Endothelial cell of umbilical vein (primary cell): ENCODE data around the gene HDDC2. TPM values are rescaled to one million over a fixed set of nuclear protein-coding genes. Genes with fewer than 3 reads are reported as not detected.

Experiments used
- BruUV-seq: library from RNA; stranded (reverse); fragments of 400-500 nt; replicated peaks from 2 replicates; lab custom pipeline; 2021; lab: Mats Ljungman, UMichigan
- CTCF ChIA-PET: fragments of 300-600, 350-600 bp; sonication (Branson Sonifier 250); formaldehyde crosslinking; loops from one replicate; lab custom pipeline; 2021; ENCODE audit warnings: antibody characterized with exemption, inconsistent platforms; lab: Charles Lee
- POLR2A ChIA-PET: fragments of 300-600, 350-600 bp; sonication (Branson Sonifier 250); formaldehyde crosslinking; loops from one replicate; lab custom pipeline; 2021; ENCODE audit warnings: antibody characterized with exemption, inconsistent platforms; lab: Charles Lee
- DNase-seq: peaks from one replicate; pipeline ENCODE4 v3.0.0-alpha.2; 2011; ENCODE audit warnings: low read depth, low spot score
- FAIRE-seq: peaks from 2 replicates; lab custom pipeline; 2011; peaks lifted over from hg19 to GRCh38; lab: Jason Lieb, UNC
- H2AFZ ChIP-seq: 2 replicates; pipeline ENCODE4 v1.6.0; 2012; ENCODE audit warnings: low read depth, low read length, control low read depth, inconsistent platforms
- H3K27ac ChIP-seq: 2 replicates; pipeline ENCODE4 v1.5.1; 2011; ENCODE audit warnings: low read depth, mild to moderate bottlenecking, control low read depth, low read length, moderate library complexity; ENCODE audit not compliant: insufficient read depth
- H3K27me3 ChIP-seq, 2 experiments: 2 replicates each; pipeline versions ENCODE4 v1.6.0 to v1.6.1; 2011; ENCODE audit warnings: low read length in 2 of 2, mixed read lengths in 1 of 2; ENCODE audit not compliant: control insufficient read depth in 2 of 2, insufficient read depth in 2 of 2
- H3K36me3 ChIP-seq, 2 experiments: 2 replicates in 1 of 2; 3 replicates in 1 of 2; pipeline ENCODE4 v1.5.1; 2011; ENCODE audit warnings: low read length in 2 of 2, mild to moderate bottlenecking in 1 of 2, moderate library complexity in 1 of 2; ENCODE audit not compliant: control insufficient read depth in 2 of 2, insufficient read depth in 2 of 2; ENCODE audit errors: extremely low read depth in 1 of 2
- H3K4me1 ChIP-seq: 3 replicates; pipeline ENCODE4 v1.5.1; 2011; ENCODE audit warnings: mild to moderate bottlenecking, low read length; ENCODE audit not compliant: control insufficient read depth, insufficient read depth; ENCODE audit errors: extremely low read depth
- H3K4me2 ChIP-seq: 2 replicates; pipeline ENCODE4 v1.6.1; 2011; ENCODE audit warnings: low read length, control low read depth, mixed read lengths; ENCODE audit not compliant: insufficient read depth
- H3K4me3 ChIP-seq, 3 experiments: fragments of 200-600 bp in 1 of 3; sonication (generic), shearing (Covaris generic) in 1 of 3; replicated peaks in 1 of 3; 2 replicates each; pipeline ENCODE4 v1.5.1; 2011 to 2016; ENCODE audit warnings: control low read depth in 3 of 3, low read length in 3 of 3, mild to moderate bottlenecking in 2 of 3, inconsistent platforms in 1 of 3, low read depth in 1 of 3, moderate library complexity in 1 of 3; ENCODE audit not compliant: insufficient read depth in 1 of 3
- H3K79me2 ChIP-seq: 2 replicates; pipeline ENCODE4 v1.6.0; 2012; ENCODE audit warnings: low read length, inconsistent platforms; ENCODE audit not compliant: control insufficient read depth, insufficient read depth
- H3K9ac ChIP-seq: replicated peaks from 2 replicates; pipeline ENCODE3; 2011; ENCODE audit warnings: low read length, control low read depth; ENCODE audit not compliant: insufficient read depth; ENCODE audit errors: extremely low read depth
- H3K9me1 ChIP-seq: replicated peaks from 3 replicates; pipeline ENCODE4 v1.6.0; 2011; ENCODE audit warnings: mild to moderate bottlenecking, low read length; ENCODE audit not compliant: control insufficient read depth, insufficient read depth; ENCODE audit errors: extremely low read depth
- H3K9me3 ChIP-seq: replicated peaks from 2 replicates; pipeline ENCODE4 v1.5.1; 2012; ENCODE audit warnings: low read length, inconsistent platforms; ENCODE audit not compliant: control insufficient read depth, insufficient read depth
- H4K20me1 ChIP-seq: replicated peaks from 2 replicates; pipeline ENCODE3; 2011; ENCODE audit warnings: mild to moderate bottlenecking, low read length; ENCODE audit not compliant: control insufficient read depth, insufficient read depth; ENCODE audit errors: extremely low read depth
- CTCF ChIP-seq, 2 donors: IDR thresholded peaks; 1 replicate in 1 of 2; 2 replicates in 1 of 2; pipeline ENCODE4 v1.5.1; 2011; ENCODE audit warnings: low read length in 2 of 2, mild to moderate bottlenecking in 2 of 2, moderate library complexity in 2 of 2, control low read depth in 1 of 2, inconsistent platforms in 1 of 2, low read depth in 1 of 2; ENCODE audit not compliant: insufficient read depth in 1 of 2; ENCODE audit errors: extremely low read depth in 1 of 2
- EZH2 ChIP-seq: IDR thresholded peaks from 2 replicates; pipeline ENCODE4 v1.6.1; 2012; ENCODE audit warnings: borderline replicate concordance, low read depth, mild to moderate bottlenecking, moderate library complexity, low read length, inconsistent platforms; ENCODE audit not compliant: severe bottlenecking
- GATA2 ChIP-seq: IDR thresholded peaks from 2 replicates; pipeline ENCODE4 v1.7.0; 2011; ENCODE audit warnings: low read depth, mild to moderate bottlenecking, moderate library complexity, mixed read lengths, low read length; ENCODE audit not compliant: insufficient read length, insufficient read depth
- JUN ChIP-seq: IDR thresholded peaks from 2 replicates; pipeline ENCODE4 v1.6.1; 2011; ENCODE audit warnings: borderline replicate concordance, low read depth; ENCODE audit not compliant: insufficient read length, insufficient read depth
- MAX ChIP-seq: IDR thresholded peaks from 2 replicates; pipeline ENCODE4 v1.6.1; 2011; ENCODE audit not compliant: insufficient read depth, insufficient read length
- MYC ChIP-seq: IDR thresholded peaks from one replicate; pipeline ENCODE4 v1.6.1; 2011; ENCODE audit warnings: mild to moderate bottlenecking, low read depth, low read length
- POLR2AphosphoS5 ChIP-seq: IDR thresholded peaks from 2 replicates; pipeline ENCODE4 v1.6.1; 2012; ENCODE audit warnings: low read depth, mild to moderate bottlenecking, control low read depth, low read length, moderate library complexity; ENCODE audit not compliant: insufficient read depth
- dilution Hi-C: fragments of 300-500 bp; cut with MboI; formaldehyde crosslinking; loops from one replicate; pipeline ENCODE4 v1.15.0; 2019; ENCODE audit warnings: low sequenced_read_pairs; ENCODE audit not compliant: extremely low pct_ligation_motif_present
- intact Hi-C: fragments of 100-400 bp; cut with micrococcal nuclease; formaldehyde crosslinking; loops from one replicate; pipeline ENCODE4 v1.10.0; 2022
- polyA plus RNA-seq, 4 experiments: library from polyadenylated mRNA; depleted of rRNA in 3 of 4; stranded (reverse) in 3 of 4; unstranded in 1 of 4; fragments of >200 nt; gene quantifications; 2 replicates each; pipeline versions ENCODE4 v1.2.1 to v1.2.3, GENCODE V29; 2011 to 2012; ENCODE audit warnings: missing spikeins in 1 of 4
- total RNA-seq: library from RNA; stranded (reverse); gene quantifications from 2 replicates; pipeline ENCODE4 v1.2.3, GENCODE V29; 2021

Gene HDDC2
- total and polyA plus RNA-seq, 2 donors (not counting 3 experiments of a cell fraction or from before 2014, with no cell fraction given), result 12.6 to 13.6 TPM

- FAIRE-seq, result no peak
Observed at GRCh38 chr6:125270380-125270779, 31.4 kb downstream of the HDDC2 start.

More at GRCh38 chr6:125270380-125270779, 31.4 kb downstream of the HDDC2 start:
- H3K36me3 ChIP-seq, result no peaks in the 10 kb centered on the region
- H3K27me3 ChIP-seq, result no peaks in the 10 kb centered on the region
- no peaks in the 10 kb centered on the region for H3K4me1 ChIP-seq
- H2AFZ ChIP-seq, result no peak overlapping the region
- no peak overlapping the region for H3K4me2 ChIP-seq
- no peak overlapping the region for H3K27ac ChIP-seq
- BruUV-seq, result no TSS peak
- H3K9ac ChIP-seq, result no peak overlapping the region
- dilution Hi-C loops, result no loop called here
- intact Hi-C loops, result no loop called here
- no peaks in the 10 kb centered on the region for H3K9me3 ChIP-seq
- POLR2A ChIA-PET, result no interaction called here
- no peaks in the 10 kb centered on the region for H3K79me2 ChIP-seq
- TF ChIP-seq MAX, result no peak
- no peak for TF ChIP-seq EZH2
- TF ChIP-seq JUN, result no peak
- TF ChIP-seq GATA2, result no peak
- TF ChIP-seq POLR2AphosphoS5, result no peak
- TF ChIP-seq MYC, result no peak
- TF ChIP-seq CTCF (IDR thresholded peaks at IDR 0.05; ENCODE audit: extremely low read depth in 1 of 2, insufficient read depth in 1 of 2, low read depth in 1 of 2, low read length in 2 of 2), result no peak
- DNase-seq, result no peak
- no peaks in the 10 kb centered on the region for H3K9me1 ChIP-seq
- H4K20me1 ChIP-seq, result no peaks in the 10 kb centered on the region
- no peak overlapping the region for H3K4me3 ChIP-seq
- CTCF ChIA-PET, result no interaction called here
